Measurements from ENCODE around the gene SPAST.
"Not testable (repeated sequence)": the region's sequence is repeated elsewhere in the genome, so short reads cannot be mapped to it uniquely, and the experiment has no call there.

Gene SPAST

DNA sequence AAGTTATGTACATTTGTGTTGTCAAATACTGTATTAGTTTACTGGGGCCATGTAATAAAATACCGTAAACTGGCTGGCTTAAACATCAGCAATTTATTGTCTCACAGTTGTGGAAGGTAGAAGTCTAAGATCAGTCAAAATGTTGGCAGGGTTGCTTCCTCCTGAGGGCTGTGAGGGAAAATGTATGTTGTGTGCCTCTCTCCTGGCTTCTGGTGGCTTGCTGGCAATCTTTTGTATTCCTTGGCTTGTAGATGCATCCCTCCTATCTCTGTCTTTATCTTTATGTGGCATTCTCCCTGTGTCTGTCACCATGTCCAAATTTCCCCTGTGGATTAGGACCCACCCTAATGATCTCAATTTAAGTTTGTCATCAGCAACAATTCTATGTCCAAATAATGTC is 65.3 kb downstream of the SPAST start:
- DNase-seq (ENCODE audit: low read depth in 2 of 2), result no peak

GRCh38 chr2:32129086-32129485 is 65.7 kb downstream of the SPAST start:
- DNase-seq (ENCODE audit: low read depth in 2 of 2), result no peak

DNA sequence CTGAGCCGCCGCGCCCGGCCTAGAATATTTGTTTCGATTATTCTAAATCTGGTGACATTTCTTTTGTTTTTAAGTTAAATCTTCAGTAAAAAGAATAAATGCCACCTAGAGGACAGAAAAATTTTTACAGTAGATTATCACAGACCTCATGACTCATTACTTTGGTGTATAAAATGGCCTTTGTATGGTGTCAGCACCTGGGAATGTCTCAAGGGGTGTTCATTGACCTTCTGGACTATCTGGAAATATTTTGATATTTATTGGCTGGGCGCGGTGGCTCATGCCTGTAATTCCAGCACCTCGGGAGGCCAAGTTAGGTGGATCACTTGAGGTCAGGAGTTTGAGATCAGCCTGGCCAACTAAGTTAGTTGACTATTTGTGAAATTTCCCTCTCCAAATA is 72.1 kb downstream of the SPAST start:
- DNase-seq (ENCODE audit: low read depth in 2 of 2), result no peak

GRCh38 chr2:32136097-32136496 is 72.7 kb downstream of the SPAST start:
- DNase-seq (ENCODE audit: low read depth in 2 of 2), result no peak

DNA sequence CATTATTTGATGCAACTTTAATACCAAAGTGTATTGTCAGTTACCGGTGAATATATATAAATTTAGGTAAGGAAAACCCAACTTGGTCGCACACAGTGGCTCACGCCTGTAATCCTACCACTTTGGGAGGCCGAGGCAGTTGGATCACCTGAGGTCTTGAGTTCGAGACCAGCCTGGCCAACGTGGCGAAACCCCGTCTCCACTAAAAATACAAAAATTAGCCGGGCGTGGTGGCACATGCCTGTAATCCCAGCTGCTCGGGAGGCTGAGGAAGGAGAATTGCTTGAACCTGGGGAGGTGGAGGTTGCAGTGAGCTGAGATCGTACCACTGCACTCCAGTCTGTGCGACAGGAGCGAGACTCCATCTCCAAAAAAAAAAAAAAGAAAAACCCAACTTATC is 88.2 kb downstream of the SPAST start:
- not testable (repeated sequence) for DNase-seq (ENCODE audit: low read depth in 2 of 2)

DNA sequence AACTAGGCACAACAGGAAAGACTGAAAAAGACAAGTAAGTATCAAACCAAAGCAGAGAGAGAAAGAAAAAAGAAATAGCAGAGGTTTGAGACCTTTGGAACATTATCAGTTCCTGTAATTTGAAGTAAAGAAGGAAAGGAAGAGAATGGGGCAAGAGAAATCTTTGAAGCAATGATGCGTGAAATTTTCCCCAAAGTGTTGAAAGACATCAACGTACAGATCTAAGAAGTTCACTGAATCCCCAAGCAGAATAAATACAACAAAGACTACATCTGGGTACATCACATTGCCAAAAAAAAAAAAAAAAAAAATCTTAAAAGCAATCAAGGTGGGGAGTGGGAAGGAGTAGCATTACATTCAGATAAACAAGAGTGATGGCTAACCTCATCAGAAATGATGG is 96.3 kb downstream of the SPAST start:
- DNase-seq (ENCODE audit: low read depth in 2 of 2), result no peak

DNA sequence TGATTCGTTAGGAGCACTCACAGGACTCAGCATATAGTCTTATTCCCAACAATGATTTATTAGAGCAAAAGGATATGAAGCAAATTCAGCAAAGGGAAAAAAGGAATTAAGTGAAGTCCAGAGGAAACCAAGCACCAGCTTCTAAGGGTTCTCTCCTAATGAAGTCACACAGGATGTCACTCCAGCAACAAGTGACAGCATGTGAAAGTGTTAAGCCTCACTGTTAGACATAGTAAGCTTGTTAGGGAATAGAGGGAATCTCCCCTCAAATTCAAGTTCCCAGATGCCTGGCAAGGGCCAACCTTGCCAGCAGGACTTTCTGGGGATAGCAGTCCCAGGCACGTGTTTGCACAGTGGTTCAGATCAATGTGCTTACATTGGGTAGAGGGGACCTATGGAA is 97.9 kb downstream of the SPAST start:
- DNase-seq (ENCODE audit: low read depth in 2 of 2), result no peak

DNA sequence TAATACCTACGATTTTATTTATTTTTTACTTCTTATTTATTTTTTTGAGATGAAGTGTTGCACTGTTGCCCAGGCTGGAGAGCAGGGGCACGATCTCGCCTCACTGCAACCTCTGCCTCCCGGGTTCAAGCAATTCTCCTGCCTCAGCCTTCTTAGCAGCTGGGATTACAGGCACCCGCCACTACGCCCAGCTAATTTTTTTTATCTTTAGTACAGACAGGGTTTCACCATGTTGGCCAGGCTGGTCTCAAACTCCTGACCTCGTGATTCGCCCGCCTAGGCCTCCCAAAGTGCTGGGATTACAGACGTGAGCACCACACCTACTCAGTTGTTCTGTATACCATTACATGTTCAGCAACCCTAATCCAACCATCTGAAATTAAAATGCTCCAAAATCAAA is 100.9 kb downstream of the SPAST start:
- not testable (repeated sequence) for DNase-seq (ENCODE audit: low read depth in 2 of 2)

DNA sequence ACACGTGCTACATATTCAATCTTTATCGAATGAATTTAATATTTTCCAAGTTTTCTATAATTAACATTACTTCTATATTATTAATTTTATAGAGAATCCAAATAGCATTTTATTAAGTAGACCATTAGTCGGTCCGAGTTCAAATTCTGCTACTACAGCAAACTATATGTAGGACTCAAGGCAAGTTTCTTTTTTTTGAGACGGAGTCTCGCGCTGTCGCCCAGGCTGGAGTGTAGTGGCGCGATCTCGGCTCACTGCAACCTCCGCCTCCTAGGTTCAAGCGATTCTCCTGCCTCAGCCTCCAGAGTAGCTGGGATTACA is 101.6 kb downstream of the SPAST start:
- not testable (repeated sequence) for DNase-seq (ENCODE audit: low read depth in 2 of 2)

DNA sequence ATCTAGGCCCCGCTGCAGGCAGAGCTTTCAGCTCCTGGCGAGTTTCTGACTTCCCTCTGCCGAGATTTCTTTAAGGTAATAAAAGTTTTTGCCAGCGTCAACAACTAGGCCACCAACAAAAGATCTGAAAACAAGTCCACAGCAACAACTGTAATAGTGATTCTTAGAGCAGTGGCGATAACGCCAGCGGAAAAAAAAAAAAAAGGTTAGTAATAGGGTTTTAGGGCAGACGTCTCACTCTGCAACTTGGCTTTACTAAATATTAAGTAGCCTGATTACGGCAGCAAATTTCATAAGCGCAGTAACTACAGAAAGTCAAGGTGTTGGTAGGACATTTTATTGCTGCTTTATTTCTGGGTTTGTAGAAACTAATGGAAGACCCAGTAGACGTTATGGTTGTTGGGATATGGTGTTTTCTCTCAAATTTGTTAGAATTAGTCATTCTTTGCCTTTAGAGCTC is 102.8 kb downstream of the SPAST start:
- DNase-seq (ENCODE audit: low read depth in 2 of 2), result no peak

DNA sequence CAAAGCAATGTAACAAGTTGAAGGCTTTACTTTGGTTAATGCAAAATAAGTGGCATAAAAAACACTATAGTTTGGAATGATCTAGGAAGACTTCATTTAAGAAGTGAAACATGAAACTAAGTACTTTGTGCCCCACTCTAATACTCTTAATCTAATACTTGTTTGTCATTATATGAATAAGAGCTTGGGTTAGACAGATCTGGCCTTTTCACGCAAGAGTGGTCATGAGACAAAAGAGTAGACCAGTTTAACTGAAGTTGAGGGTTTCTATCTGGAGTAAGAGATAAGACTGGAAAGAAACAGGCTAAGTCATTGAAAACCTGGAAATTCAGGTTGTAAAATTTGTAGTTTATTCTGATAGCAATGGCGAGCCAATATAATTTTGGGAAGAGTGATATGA is 105.2 kb downstream of the SPAST start:
- no peak for DNase-seq (ENCODE audit: low read depth in 2 of 2)

- DNase-seq (ENCODE audit: low read depth in 2 of 2), result no peak
These were observed 109.5 kb downstream of the SPAST start for GRCh38 chr2:32172870-32173269.

DNA sequence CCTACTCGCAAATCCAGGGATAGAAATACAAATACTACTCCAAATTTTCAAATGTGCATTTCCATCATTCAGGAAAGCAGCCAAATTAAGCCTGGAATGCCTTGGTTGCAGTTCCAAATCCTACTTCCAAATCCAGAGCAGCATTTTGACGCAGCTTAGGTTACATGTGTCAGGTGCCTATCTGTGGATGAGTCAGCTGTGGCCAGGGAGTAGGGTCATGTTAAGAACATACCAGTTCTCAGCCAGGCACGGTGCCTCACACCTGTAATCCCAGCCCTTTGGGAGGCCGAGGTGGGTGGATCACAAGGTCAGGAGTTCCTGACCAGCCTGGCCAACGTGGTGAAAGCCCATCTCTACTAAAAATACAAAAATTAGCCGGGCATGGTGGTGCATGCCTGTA is 119.3 kb downstream of the SPAST start:
- DNase-seq (ENCODE audit: low read depth in 2 of 2), result no peak

DNA sequence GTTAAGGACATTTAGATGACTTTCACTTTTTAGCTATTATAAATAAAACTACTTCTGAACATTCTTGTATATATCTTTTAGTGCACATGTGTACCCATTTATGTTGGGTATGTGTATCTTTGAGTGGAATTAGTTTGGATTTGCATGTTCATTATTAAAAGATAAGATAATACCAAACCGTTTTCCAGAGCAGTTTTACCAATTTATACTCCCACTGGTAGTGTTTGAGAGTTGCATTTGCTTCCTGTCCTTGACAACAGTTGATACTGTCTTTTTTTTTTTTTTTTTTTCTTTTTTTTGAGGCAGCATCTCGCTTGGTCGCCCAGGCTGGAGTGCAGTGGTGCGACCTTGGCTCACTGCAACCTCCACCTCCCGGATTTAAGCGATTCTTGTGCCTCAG is 125.7 kb downstream of the SPAST start:
- no peak for DNase-seq (ENCODE audit: low read depth in 2 of 2)

GRCh38 chr2:32192418-32192817 is 129.1 kb downstream of the SPAST start:
- DNase-seq (ENCODE audit: low read depth in 2 of 2), result no peak

DNA sequence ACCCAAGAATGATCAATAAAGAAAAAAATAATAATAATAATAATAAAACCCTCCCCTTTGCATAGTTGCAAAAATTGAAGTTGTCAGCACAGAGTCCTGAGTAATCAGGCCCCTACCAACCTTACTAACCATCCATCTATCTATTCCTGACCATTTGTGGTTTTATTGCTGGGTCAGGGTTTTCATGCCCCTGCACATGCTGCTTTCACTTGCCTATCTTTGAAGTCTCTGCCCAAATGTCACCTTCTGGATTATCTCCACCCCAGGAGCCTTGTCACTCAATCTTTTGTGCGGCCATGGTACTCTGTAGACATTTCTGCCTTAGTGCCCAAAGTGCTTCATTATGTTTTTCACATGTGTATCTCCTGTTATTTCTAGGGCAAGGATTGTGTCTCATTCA is 137.5 kb downstream of the SPAST start:
- DNase-seq (ENCODE audit: low read depth in 2 of 2), result no peak

GRCh38 chr2:32203428-32203827 is 140.1 kb downstream of the SPAST start:
- not testable (repeated sequence) for DNase-seq (ENCODE audit: low read depth in 2 of 2)

All from activated CD8-positive, alpha-beta memory T cell treated with anti-CD3 and anti-CD28 coated beads for 4 hours (primary cell).